Caco-2 (cell line): Measurements from ENCODE around the gene QTRT2. TPM values are rescaled to one million over a fixed set of nuclear protein-coding genes. Genes with fewer than 3 reads are reported as not detected.

Source experiments
- BruUV-seq: library from RNA; stranded (reverse); fragments of 400-500 nt; replicated peaks from 2 replicates; lab custom pipeline; 2021; lab: Mats Ljungman, UMichigan
- CTCF ChIA-PET: fragments of 300-600 bp; sonication (Branson Sonifier 250); formaldehyde crosslinking; loops from one replicate; lab custom pipeline; 2022; ENCODE audit warnings: antibody characterized with exemption; lab: Charles Lee
- POLR2A ChIA-PET: fragments of 300-600 bp; sonication (Branson Sonifier 250); formaldehyde crosslinking; loops from one replicate; lab custom pipeline; 2022; ENCODE audit warnings: antibody characterized with exemption; lab: Charles Lee
- DNase-seq, 2 experiments: peaks; one replicate each; pipeline versions ENCODE4 v3.0.0 to v3.0.0-alpha.2; 2020 to 2022
- H3K27me3 ChIP-seq: replicated peaks from 2 replicates; pipeline ENCODE4 v1.6.0; 2011; ENCODE audit warnings: low read length; ENCODE audit not compliant: control insufficient read depth, insufficient read depth
- H3K36me3 ChIP-seq: 2 replicates; pipeline ENCODE4 v1.5.1; 2011; ENCODE audit warnings: low read length; ENCODE audit not compliant: control insufficient read depth, insufficient read depth
- H3K4me1 ChIP-seq: fragments of 250-450 bp; sonication (Bioruptor Pico); 2 replicates; pipeline ENCODE4 v1.5.1; 2020; ENCODE audit warnings: mild to moderate bottlenecking
- H3K4me3 ChIP-seq: 2 replicates; pipeline ENCODE4 v1.5.1; 2011; ENCODE audit warnings: low read depth, mild to moderate bottlenecking, control low read depth, low read length
- H3K9me3 ChIP-seq: fragments of 250-450 bp; sonication (Bioruptor Pico); 2 replicates; pipeline ENCODE4 v1.5.1; 2020; ENCODE audit warnings: mild to moderate bottlenecking, moderate library complexity
- H3K27ac Mint-ChIP-seq: one replicate; pipeline ENCODE4 v1.8.0; 2022; ENCODE audit warnings: mixed read lengths; ENCODE audit not compliant: unreplicated experiment
- H3K27me3 Mint-ChIP-seq: one replicate; pipeline ENCODE4 v1.8.0; 2022; ENCODE audit warnings: mixed read lengths; ENCODE audit not compliant: insufficient read depth, unreplicated experiment
- H3K36me3 Mint-ChIP-seq: one replicate; pipeline ENCODE4 v1.8.0; 2022; ENCODE audit warnings: mild to moderate bottlenecking, mixed read lengths; ENCODE audit not compliant: insufficient read depth, unreplicated experiment
- H3K4me1 Mint-ChIP-seq: one replicate; pipeline ENCODE4 v1.8.0; 2022; ENCODE audit warnings: low read depth, mixed read lengths; ENCODE audit not compliant: unreplicated experiment
- H3K4me3 Mint-ChIP-seq: one replicate; pipeline ENCODE4 v1.8.0; 2022; ENCODE audit warnings: mild to moderate bottlenecking, moderate library complexity, mixed read lengths; ENCODE audit not compliant: unreplicated experiment
- H3K9me3 Mint-ChIP-seq: one replicate; pipeline ENCODE4 v1.8.0; 2022; ENCODE audit warnings: mixed read lengths; ENCODE audit not compliant: unreplicated experiment
- CTCF ChIP-seq, 2 experiments: fragments of 200-600 bp in 1 of 2; IDR thresholded peaks; 1 replicate in 1 of 2; 2 replicates in 1 of 2; pipeline versions ENCODE4 v1.5.1 to v1.8.0; 2011 to 2022; ENCODE audit warnings: antibody characterized with exemption in 1 of 2, control low read depth in 1 of 2, inconsistent platforms in 1 of 2, low read depth in 1 of 2, low read length in 1 of 2, mild to moderate bottlenecking in 1 of 2, moderate library complexity in 1 of 2; ENCODE audit not compliant: insufficient read depth in 1 of 2, severe bottlenecking in 1 of 2, unreplicated experiment in 1 of 2
- intact Hi-C: fragments of 100-400 bp; cut with micrococcal nuclease; formaldehyde crosslinking; loops from one replicate; pipeline ENCODE4 v1.10.0; 2022; ENCODE audit not compliant: unreplicated experiment
- total RNA-seq: library from RNA; stranded (reverse); gene quantifications from 2 replicates; pipeline ENCODE4 v1.2.3, GENCODE V29; 2022

Gene QTRT2
- total RNA-seq, 1 experiment from 2014 or later, result 35.7 TPM

GRCh38 chr3:114093596-114093995 lies 37.1 kb downstream of the QTRT2 start:
- Histone ChIP-seq H3K27me3 (no peaks in the 10 kb centered on the region), H3K9me3 (no peaks in the 10 kb centered on the region), H3K36me3 (no peaks in the 10 kb centered on the region), H3K4me3 (no peak overlapping the region), H3K4me1 (no peaks in the 10 kb centered on the region)
- no peaks in the 10 kb centered on the region for H3K4me1 Mint-ChIP-seq
- no peak for TF ChIP-seq CTCF (IDR thresholded peaks at IDR 0.05; ENCODE audit: insufficient read depth in 1 of 2, low read depth in 1 of 2, low read length in 1 of 2, severe bottlenecking in 1 of 2, unreplicated experiment in 1 of 2)
- BruUV-seq, result no TSS peak
- ChIA-PET POLR2A (no interaction called here), CTCF (no interaction called here)
- H3K4me3 Mint-ChIP-seq, result no peak overlapping the region
- DNase-seq, result no peak
- intact Hi-C loops, result no loop called here
- no peaks in the 10 kb centered on the region for H3K36me3 Mint-ChIP-seq
- no peaks in the 10 kb centered on the region for H3K9me3 Mint-ChIP-seq
- no peak overlapping the region for H3K27ac Mint-ChIP-seq
- H3K27me3 Mint-ChIP-seq, result peaks cover 2% of the 10 kb centered on the region

GRCh38 chr3:114095796-114096195 lies 39.3 kb downstream of the QTRT2 start:
- intact Hi-C loops, result no loop called here
- no peaks in the 10 kb centered on the region for H3K36me3 ChIP-seq
- no peaks in the 10 kb centered on the region; the same call in 1 of the 2 replicates for H3K27me3 ChIP-seq
- no peaks in the 10 kb centered on the region for H3K9me3 ChIP-seq
- DNase-seq, result no peak
- H3K36me3 Mint-ChIP-seq, result no peaks in the 10 kb centered on the region
- CTCF ChIA-PET, result no interaction called here
- POLR2A ChIA-PET, result no interaction called here
- H3K4me3 ChIP-seq, result no peak overlapping the region
- no peak overlapping the region for H3K4me3 Mint-ChIP-seq
- TF ChIP-seq CTCF (IDR thresholded peaks at IDR 0.05; ENCODE audit: insufficient read depth in 1 of 2, low read depth in 1 of 2, low read length in 1 of 2, severe bottlenecking in 1 of 2, unreplicated experiment in 1 of 2), result no peak
- H3K4me1 ChIP-seq, result no peaks in the 10 kb centered on the region
- H3K27me3 Mint-ChIP-seq, result peaks cover 2% of the 10 kb centered on the region
- H3K4me1 Mint-ChIP-seq, result no peaks in the 10 kb centered on the region
- H3K9me3 Mint-ChIP-seq, result no peaks in the 10 kb centered on the region
- no peak overlapping the region for H3K27ac Mint-ChIP-seq
- BruUV-seq, result no TSS peak

GRCh38 chr3:114101101-114101500 lies 44.6 kb downstream of the QTRT2 start:
- no peaks in the 10 kb centered on the region for H3K4me1 Mint-ChIP-seq
- H3K4me3 Mint-ChIP-seq, result no peak overlapping the region
- no peak overlapping the region for H3K27ac Mint-ChIP-seq
- no peaks in the 10 kb centered on the region for H3K9me3 Mint-ChIP-seq
- no peaks in the 10 kb centered on the region for H3K36me3 Mint-ChIP-seq
- CTCF ChIA-PET, result no interaction called here
- Histone ChIP-seq H3K36me3 (no peaks in the 10 kb centered on the region), H3K27me3 (no peaks in the 10 kb centered on the region; the same call in 1 of the 2 replicates), H3K4me3 (no peak overlapping the region), H3K9me3 (no peaks in the 10 kb centered on the region), H3K4me1 (no peaks in the 10 kb centered on the region; the same call in 1 of the 2 replicates)
- intact Hi-C loops, result no loop called here
- POLR2A ChIA-PET, result no interaction called here
- TF ChIP-seq CTCF (IDR thresholded peaks at IDR 0.05; ENCODE audit: insufficient read depth in 1 of 2, low read depth in 1 of 2, low read length in 1 of 2, severe bottlenecking in 1 of 2, unreplicated experiment in 1 of 2), result no peak
- BruUV-seq, result no TSS peak
- DNase-seq, result no peak
- H3K27me3 Mint-ChIP-seq, result no peaks in the 10 kb centered on the region
